Esophagus (tissue), 2 donors: ENCODE results near the gene ZFAND3. TPM values are rescaled to one million over a fixed set of nuclear protein-coding genes. Genes with fewer than 3 reads are reported as not detected.

Experiments
- H3K27ac ChIP-seq, 2 donors: one replicate each; pipeline ENCODE4 v1.5.1; 2013; ENCODE audit warnings: low read depth in 2 of 2, mild to moderate bottlenecking in 2 of 2, inconsistent platforms in 1 of 2, low read length in 1 of 2, moderate library complexity in 1 of 2
- H3K27me3 ChIP-seq, 2 donors: one replicate each; pipeline ENCODE4 v1.6.1; 2013; ENCODE audit warnings: low read length in 2 of 2, control low read depth in 1 of 2, mild to moderate bottlenecking in 1 of 2; ENCODE audit not compliant: insufficient read depth in 2 of 2, control insufficient read depth in 1 of 2
- H3K36me3 ChIP-seq, 2 donors: one replicate each; pipeline ENCODE4 v1.6.1; 2013; ENCODE audit warnings: low read length in 1 of 2; ENCODE audit not compliant: control insufficient read depth in 2 of 2, insufficient read depth in 2 of 2
- H3K4me1 ChIP-seq, 2 donors: one replicate each; pipeline ENCODE4 v1.6.1; 2013; ENCODE audit warnings: low read length in 1 of 2; ENCODE audit not compliant: control insufficient read depth in 2 of 2, insufficient read depth in 2 of 2
- H3K4me3 ChIP-seq, 2 donors: one replicate each; pipeline ENCODE4 v1.5.1; 2013; ENCODE audit warnings: low read length in 2 of 2, mild to moderate bottlenecking in 2 of 2, low read depth in 1 of 2, moderate library complexity in 1 of 2
- H3K9me3 ChIP-seq, 2 donors: one replicate each; pipeline ENCODE4 v1.6.1; 2013; ENCODE audit warnings: mild to moderate bottlenecking in 2 of 2, low read depth in 1 of 2, low read length in 1 of 2, moderate library complexity in 1 of 2; ENCODE audit not compliant: control insufficient read depth in 2 of 2, insufficient read depth in 1 of 2
- WGBS, 2 donors: extraction: QIAGEN DNeasy Blood & Tissue Kit; methylation state at CpG; one replicate each; pipeline ENCODE4 v1.1.7; 2013; 5-methylcytosine and 5-hydroxymethylcytosine counted together
- polyA plus RNA-seq, 2 donors: library from polyadenylated mRNA; stranded (reverse); fragments of 200-250 nt; gene quantifications; one replicate each; pipeline ENCODE4 v1.2.3, GENCODE V29; 2013
- donor health status: healthy with polysubstance abuse.
- donor health status: Bipolar disorder and iron deficiency.

Gene ZFAND3
- polyA plus RNA-seq, 2 donors = 20.6 to 21.9 TPM

- H3K27ac ChIP-seq = peak overlapping the region in 1 of 2 donors; percentile 3
Observed at GRCh38 chr6:37783856-37784584, 35.5 kb upstream of the ZFAND3 start.

GRCh38 chr6:37784585-37784967 is 35.0 kb upstream of the ZFAND3 start:
- no peaks in the 10 kb centered on the region for H3K27me3 ChIP-seq
- peaks cover 6 to 7% of the 10 kb centered on the region in 2 donors for H3K4me1 ChIP-seq
- no peaks in the 10 kb centered on the region for H3K9me3 ChIP-seq
- no peak overlapping the region for H3K4me3 ChIP-seq
- no peaks in the 10 kb centered on the region for H3K36me3 ChIP-seq
- no peak overlapping the region for H3K27ac ChIP-seq
- 42 to 43% methylated on average over 7 of the region's 7 CpGs for WGBS, 2 donors

More at GRCh38 chr6:37783856-37784584, 35.5 kb upstream of the ZFAND3 start:
- Histone ChIP-seq H3K9me3 (no peaks in the 10 kb centered on the region), H3K36me3 (no peaks in the 10 kb centered on the region), H3K4me1 (peaks cover 6 to 7% of the 10 kb centered on the region in 2 donors), H3K27me3 (no peaks in the 10 kb centered on the region), H3K4me3 (peak overlapping the region; percentile 40 to 52)
- WGBS, 2 donors = 3 to 5% methylated on average over 35 of the region's 35 CpGs

DNA sequence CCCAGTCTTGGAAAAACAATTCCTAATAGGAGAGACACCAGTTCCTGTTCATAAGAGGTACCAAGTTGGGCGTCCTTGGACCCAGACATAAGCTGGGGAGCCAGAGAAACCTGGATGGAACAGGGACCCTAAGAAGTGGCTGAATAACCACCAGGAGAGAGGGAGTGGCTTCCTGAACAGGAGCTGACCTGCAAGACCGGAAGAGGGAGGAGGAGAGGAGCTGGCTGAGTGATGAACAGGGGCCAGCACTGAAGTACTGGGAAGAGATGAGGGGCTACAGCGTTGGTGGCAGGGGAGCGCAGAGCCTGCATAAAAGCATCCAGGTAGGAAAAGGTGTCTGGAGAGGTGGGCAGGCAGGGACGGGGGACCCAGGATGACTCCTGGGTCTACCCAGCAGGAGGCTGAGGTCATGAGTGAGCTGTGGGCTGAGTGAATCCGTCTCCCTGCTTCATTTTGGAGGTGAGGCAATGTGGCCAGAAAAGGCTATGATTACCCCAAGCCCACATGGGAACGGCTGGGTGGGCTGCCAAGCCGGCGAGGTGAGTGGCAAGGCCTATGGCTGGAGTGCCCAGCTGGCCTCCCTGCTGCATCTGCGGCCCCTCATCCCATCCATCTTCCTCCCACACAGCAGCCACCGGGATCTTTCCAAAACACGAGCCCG is 34.4 kb upstream of the ZFAND3 start:
- Histone ChIP-seq H3K27me3 (no peaks in the 10 kb centered on the region), H3K9me3 (no peaks in the 10 kb centered on the region), H3K4me3 (no peak overlapping the region), H3K27ac (no peak overlapping the region), H3K36me3 (no peaks in the 10 kb centered on the region), H3K4me1 (peaks cover 6 to 7% of the 10 kb centered on the region in 2 donors)
- 75 to 78% methylated on average over 13 of the region's 13 CpGs for WGBS, 2 donors

GRCh38 chr6:37785663-37786270 is 33.8 kb upstream of the ZFAND3 start:
- Histone ChIP-seq H3K36me3 (no peaks in the 10 kb centered on the region), H3K9me3 (no peaks in the 10 kb centered on the region), H3K4me3 (no peak overlapping the region), H3K27ac (no peak overlapping the region), H3K4me1 (peaks cover 6 to 7% of the 10 kb centered on the region in 2 donors), H3K27me3 (no peaks in the 10 kb centered on the region)
- 82 to 88% methylated on average over 18 of the region's 18 CpGs for WGBS, 2 donors

- H3K36me3 ChIP-seq = no peaks in the 10 kb centered on the region
- H3K9me3 ChIP-seq = no peaks in the 10 kb centered on the region
- 81 to 89% methylated on average over 2 of the region's 2 CpGs for WGBS, 2 donors
- H3K4me1 ChIP-seq = peaks cover 9 to 11% of the 10 kb centered on the region in 2 donors
- no peak overlapping the region for H3K4me3 ChIP-seq
- H3K27me3 ChIP-seq = no peaks in the 10 kb centered on the region
- no peak overlapping the region for H3K27ac ChIP-seq
Observed at GRCh38 chr6:37787216-37787615, 32.3 kb upstream of the ZFAND3 start.

DNA sequence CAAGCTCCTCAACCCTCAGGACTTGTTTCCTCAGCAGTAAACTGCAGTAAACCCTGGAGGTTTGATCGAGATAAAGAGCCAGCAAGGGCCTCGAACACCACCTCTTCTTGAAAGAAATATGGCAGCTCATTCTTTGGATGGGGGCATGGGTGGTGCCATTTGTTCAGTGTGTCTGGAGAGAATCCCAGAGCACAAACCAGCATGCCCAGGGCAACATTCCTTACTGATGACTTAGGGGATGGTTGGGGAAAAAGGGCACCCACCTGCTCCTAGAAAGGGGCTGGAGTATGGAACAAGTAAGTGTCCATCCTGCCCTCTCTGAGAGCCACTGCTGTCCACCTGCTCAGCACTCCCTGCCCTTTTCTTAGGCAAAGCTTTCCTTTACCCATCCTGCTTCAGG is 31.3 kb upstream of the ZFAND3 start:
- no peak overlapping the region for H3K4me3 ChIP-seq
- H3K4me1 ChIP-seq = peaks cover 7 to 9% of the 10 kb centered on the region in 2 donors
- H3K27ac ChIP-seq = no peak overlapping the region
- H3K27me3 ChIP-seq = no peaks in the 10 kb centered on the region
- no peaks in the 10 kb centered on the region for H3K9me3 ChIP-seq
- WGBS, 2 donors = 56 to 65% methylated on average over 2 of the region's 2 CpGs
- no peaks in the 10 kb centered on the region for H3K36me3 ChIP-seq

DNA sequence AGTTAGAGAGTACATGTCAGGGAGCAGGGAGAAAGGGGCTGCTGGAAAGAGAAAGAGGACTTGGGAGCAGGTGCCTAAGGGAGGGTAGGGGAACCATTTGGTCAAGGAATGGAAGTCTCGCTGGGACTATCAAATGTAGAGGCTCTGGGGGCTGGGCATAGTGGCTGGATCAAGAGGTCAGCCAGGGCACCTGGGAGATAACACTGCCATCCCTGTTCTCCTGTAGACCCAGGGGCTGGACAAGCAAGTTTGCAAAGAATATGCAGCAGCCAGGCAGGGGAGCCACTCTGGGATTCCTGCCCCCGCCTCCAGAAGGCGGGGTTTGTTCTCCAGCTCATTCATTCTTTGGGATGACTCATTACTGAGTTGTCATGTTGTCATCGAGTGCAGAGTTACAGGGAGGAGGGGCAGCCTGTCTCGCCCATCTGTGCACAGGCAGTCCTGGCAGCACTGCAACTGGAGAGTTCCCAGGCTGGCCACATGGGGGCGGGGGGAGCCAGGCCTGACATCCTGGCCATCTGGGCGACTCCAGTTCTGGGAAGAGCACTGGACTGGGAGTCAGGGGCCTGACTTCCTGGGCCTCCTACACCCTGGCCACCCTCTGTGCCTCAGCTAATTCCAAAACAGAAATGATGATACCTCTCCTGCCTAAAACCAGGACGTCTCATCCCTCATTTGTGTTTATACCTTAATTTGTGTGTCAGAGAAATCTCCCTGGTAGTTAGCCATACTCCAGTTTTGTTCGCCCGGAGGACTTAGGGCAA is 28.2 kb upstream of the ZFAND3 start:
- Histone ChIP-seq H3K9me3 (no peaks in the 10 kb centered on the region), H3K27me3 (no peaks in the 10 kb centered on the region), H3K36me3 (no peaks in the 10 kb centered on the region), H3K27ac (no peak overlapping the region), H3K4me3 (no peak overlapping the region), H3K4me1 (peaks cover 3 to 4% of the 10 kb centered on the region in 2 donors)
- 17 to 20% methylated on average over 10 of the region's 10 CpGs for WGBS, 2 donors

DNA sequence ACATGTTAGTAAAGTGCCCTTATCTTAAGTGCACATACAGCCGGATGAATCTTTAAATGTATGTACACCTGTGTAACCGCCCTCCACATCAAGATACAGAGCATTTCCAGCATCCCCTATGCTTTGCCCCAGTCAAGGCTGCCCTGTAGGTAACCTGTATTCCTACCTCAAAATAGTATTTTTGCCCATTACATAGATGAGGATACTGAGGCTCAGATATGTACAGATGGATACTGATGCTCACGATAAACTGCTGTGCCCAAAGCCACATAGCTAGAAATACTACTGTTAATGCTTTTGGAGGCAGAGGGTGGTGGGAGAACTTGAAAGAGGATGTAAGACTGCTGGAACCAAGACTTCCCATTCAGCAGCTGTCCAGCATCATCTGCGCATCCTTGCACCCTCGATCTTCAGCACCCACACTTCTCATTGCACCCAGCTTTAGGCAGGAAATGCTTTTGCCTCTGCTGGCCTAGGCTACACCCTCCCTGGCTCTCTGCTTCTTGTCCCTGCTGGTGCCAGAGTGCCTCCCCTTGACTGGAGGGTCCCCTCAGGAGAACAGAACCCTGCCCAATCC is 27.0 kb upstream of the ZFAND3 start:
- Histone ChIP-seq H3K4me3 (no peak overlapping the region), H3K9me3 (no peaks in the 10 kb centered on the region), H3K4me1 (peaks cover 3 to 4% of the 10 kb centered on the region in 2 donors), H3K27ac (no peak overlapping the region), H3K36me3 (no peaks in the 10 kb centered on the region), H3K27me3 (no peaks in the 10 kb centered on the region)
- WGBS, 2 donors = 93 to 95% methylated on average over 5 of the region's 5 CpGs

DNA sequence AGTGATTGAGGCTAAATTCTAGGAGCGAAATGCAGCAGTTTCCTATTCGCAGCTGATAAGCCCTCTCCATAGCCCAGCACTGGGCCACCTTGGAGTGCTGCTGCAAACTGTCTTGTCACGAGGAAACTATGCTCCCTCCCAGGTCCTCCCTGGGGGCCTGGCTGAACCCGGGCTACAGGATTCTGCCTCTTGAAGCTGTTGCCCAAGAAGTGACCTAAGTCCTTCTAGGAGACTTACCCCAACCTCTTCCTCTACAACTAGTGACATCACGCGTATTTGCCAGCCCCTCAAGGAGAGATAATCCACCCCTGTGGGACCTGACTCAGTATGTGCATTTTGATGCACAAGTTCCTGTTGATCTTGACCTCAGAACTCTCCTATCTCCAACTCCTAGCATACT is 26.5 kb upstream of the ZFAND3 start:
- no peaks in the 10 kb centered on the region for H3K9me3 ChIP-seq
- WGBS, 2 donors = 87 to 88% methylated on average over 6 of the region's 6 CpGs
- H3K27me3 ChIP-seq = no peaks in the 10 kb centered on the region
- no peaks in the 10 kb centered on the region for H3K36me3 ChIP-seq
- no peak overlapping the region for H3K4me3 ChIP-seq
- H3K4me1 ChIP-seq = peaks cover 3 to 4% of the 10 kb centered on the region in 2 donors
- H3K27ac ChIP-seq = no peak overlapping the region
